Breast epithelium (tissue), 3 donors: ENCODE measurements around the gene NNT.

Source experiments
- CTCF ChIP-seq, 3 donors: fragments of 450-650 bp; IDR thresholded peaks; one replicate each; pipeline ENCODE4 v1.5.1; 2016 to 2017; ENCODE audit warnings: antibody characterized with exemption in 3 of 3, mild to moderate bottlenecking in 3 of 3, moderate library complexity in 3 of 3
- POLR2AphosphoS5 ChIP-seq, 3 donors: sonication (generic); formaldehyde crosslinking; IDR thresholded peaks; one replicate each; pipeline ENCODE4 v1.6.1; 2017; ENCODE audit warnings: antibody characterized with exemption in 3 of 3

- TF ChIP-seq CTCF (IDR thresholded peaks at IDR 0.05) (no peak), POLR2AphosphoS5 (IDR thresholded peaks at IDR 0.05) (no peak)
Measured at GRCh38 chr5:43565043-43565442, 37.9 kb upstream of the NNT start.
